ENCODE data around the gene CDK16.

DNA sequence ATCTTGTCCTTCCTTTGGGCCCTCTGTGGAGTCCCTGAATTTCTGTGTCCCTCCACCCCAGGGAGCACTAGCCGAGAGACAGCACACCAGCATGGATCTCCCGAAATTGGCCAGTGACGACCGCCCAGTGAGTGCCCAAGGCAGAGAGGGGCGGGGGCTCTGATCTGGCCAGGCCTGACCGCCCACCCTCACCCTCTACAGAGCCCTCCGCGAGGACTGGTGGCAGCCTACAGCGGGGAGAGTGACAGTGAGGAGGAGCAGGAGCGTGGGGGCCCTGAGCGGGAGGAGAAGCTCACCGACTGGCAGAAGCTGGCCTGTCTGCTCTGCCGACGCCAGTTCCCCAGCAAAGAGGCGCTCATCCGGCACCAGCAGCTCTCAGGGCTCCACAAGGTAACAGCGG, 33.2 kb upstream of the CDK16 start:
- no peak for TF ChIP-seq EZH2 (IDR thresholded peaks at IDR 0.05; ENCODE audit: low read length)
- TF ChIP-seq, protein P1, sequence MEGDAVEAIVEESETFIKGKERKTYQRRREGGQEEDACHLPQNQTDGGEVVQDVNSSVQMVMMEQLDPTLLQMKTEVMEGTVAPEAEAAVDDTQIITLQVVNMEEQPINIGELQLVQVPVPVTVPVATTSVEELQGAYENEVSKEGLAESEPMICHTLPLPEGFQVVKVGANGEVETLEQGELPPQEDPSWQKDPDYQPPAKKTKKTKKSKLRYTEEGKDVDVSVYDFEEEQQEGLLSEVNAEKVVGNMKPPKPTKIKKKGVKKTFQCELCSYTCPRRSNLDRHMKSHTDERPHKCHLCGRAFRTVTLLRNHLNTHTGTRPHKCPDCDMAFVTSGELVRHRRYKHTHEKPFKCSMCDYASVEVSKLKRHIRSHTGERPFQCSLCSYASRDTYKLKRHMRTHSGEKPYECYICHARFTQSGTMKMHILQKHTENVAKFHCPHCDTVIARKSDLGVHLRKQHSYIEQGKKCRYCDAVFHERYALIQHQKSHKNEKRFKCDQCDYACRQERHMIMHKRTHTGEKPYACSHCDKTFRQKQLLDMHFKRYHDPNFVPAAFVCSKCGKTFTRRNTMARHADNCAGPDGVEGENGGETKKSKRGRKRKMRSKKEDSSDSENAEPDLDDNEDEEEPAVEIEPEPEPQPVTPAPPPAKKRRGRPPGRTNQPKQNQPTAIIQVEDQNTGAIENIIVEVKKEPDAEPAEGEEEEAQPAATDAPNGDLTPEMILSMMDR (optimal IDR thresholded peaks at IDR 0.05 in 1 of 3, IDR thresholded peaks at IDR 0.05 in 1 of 3, conservative IDR thresholded peaks at IDR 0.05 in 1 of 3; ENCODE audit: extremely low read depth in 1 of 3, insufficient read depth in 2 of 3, low read length in 3 of 3), result no peak

All from keratinocyte (primary cell).